Gastroesophageal sphincter (tissue), 3 donors: ENCODE results near the gene BTBD6.

Experiments used
- EP300 ChIP-seq: sonication (generic); formaldehyde crosslinking; IDR thresholded peaks from one replicate; pipeline ENCODE4 v1.6.1; 2017; ENCODE audit warnings: antibody characterized with exemption, mild to moderate bottlenecking
- POLR2A ChIP-seq, 2 donors: fragments of 450-650 bp; IDR thresholded peaks; one replicate each; pipeline ENCODE4 v1.6.1; 2017; ENCODE audit warnings: antibody characterized with exemption in 2 of 2, mild to moderate bottlenecking in 2 of 2, moderate library complexity in 1 of 2
- TF ChIP-seq, protein P1 (sequence below), 4 experiments: fragments of 200-600 bp in 2 of 4; fragments of 450-650 bp in 2 of 4; sonication (generic) in 1 of 4; IDR thresholded peaks; one replicate each; pipeline ENCODE4 v1.5.1; 2017 to 2019; ENCODE audit warnings: antibody characterized with exemption in 4 of 4, mild to moderate bottlenecking in 2 of 4, moderate library complexity in 2 of 4

DNA sequence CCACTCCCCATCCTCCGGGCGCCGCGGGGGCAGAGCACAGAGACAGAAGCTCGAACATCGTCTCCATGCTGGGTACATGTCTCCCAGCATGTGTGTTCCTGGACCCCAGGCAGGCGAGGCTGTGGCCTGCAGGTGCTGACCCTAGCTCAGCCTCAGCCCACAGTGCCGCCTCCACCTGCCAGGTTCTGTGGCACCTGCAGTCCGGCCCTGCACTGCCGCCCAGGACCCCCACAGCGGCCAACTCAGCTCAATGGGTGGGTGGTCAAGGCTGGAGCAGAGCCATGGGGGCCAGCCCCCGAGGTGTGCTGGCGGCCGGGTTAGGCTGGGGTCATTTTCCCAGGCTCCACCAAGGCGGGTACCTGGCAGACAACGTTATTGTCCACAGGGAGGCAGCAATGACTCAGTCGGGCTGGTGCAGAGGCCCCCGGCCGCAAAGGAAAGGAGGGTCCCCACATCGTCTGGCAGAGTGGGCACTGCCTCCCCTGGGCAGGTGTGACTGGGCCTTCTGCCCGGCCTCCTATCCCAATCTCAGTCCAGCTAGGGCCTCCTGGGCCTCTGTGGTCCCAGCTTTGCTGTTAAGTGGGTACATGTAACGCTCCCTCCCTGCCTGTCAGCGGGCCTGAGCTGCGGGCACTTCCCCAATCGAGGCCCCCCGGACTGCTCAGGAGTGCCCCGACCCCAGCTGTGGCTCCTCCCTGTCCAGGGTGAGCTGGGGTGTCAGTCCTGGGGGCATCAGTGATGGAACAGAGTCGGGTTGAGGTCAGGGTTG lies 47.0 kb upstream of the BTBD6 start:
- TF ChIP-seq POLR2A (IDR thresholded peaks at IDR 0.05) (no peak), EP300 (no peak)
- TF ChIP-seq, protein P1, sequence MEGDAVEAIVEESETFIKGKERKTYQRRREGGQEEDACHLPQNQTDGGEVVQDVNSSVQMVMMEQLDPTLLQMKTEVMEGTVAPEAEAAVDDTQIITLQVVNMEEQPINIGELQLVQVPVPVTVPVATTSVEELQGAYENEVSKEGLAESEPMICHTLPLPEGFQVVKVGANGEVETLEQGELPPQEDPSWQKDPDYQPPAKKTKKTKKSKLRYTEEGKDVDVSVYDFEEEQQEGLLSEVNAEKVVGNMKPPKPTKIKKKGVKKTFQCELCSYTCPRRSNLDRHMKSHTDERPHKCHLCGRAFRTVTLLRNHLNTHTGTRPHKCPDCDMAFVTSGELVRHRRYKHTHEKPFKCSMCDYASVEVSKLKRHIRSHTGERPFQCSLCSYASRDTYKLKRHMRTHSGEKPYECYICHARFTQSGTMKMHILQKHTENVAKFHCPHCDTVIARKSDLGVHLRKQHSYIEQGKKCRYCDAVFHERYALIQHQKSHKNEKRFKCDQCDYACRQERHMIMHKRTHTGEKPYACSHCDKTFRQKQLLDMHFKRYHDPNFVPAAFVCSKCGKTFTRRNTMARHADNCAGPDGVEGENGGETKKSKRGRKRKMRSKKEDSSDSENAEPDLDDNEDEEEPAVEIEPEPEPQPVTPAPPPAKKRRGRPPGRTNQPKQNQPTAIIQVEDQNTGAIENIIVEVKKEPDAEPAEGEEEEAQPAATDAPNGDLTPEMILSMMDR (IDR thresholded peaks at IDR 0.05) = no peak
